GM21619 (cell line): ENCODE measurements around the gene RANBP17.

ENCODE experiments used
- ATAC-seq: cut with Tn5 transposase; IDR thresholded peaks from one replicate; pipeline ENCODE4 v1.9.1; 2021; ENCODE audit not compliant: unreplicated experiment

RANBP17 gene

GRCh38 chr5:171080186-171080938 lies 218.5 kb downstream of the RANBP17 start:
- no peak for ATAC-seq

- no peak for ATAC-seq
Observed at GRCh38 chr5:171081319-171081718, 219.5 kb downstream of the RANBP17 start.

GRCh38 chr5:171092194-171092593 lies 230.4 kb downstream of the RANBP17 start:
- ATAC-seq = no peak

GRCh38 chr5:171093598-171093997 lies 231.8 kb downstream of the RANBP17 start:
- no peak for ATAC-seq

GRCh38 chr5:171094356-171094755 lies 232.5 kb downstream of the RANBP17 start:
- no peak for ATAC-seq

DNA sequence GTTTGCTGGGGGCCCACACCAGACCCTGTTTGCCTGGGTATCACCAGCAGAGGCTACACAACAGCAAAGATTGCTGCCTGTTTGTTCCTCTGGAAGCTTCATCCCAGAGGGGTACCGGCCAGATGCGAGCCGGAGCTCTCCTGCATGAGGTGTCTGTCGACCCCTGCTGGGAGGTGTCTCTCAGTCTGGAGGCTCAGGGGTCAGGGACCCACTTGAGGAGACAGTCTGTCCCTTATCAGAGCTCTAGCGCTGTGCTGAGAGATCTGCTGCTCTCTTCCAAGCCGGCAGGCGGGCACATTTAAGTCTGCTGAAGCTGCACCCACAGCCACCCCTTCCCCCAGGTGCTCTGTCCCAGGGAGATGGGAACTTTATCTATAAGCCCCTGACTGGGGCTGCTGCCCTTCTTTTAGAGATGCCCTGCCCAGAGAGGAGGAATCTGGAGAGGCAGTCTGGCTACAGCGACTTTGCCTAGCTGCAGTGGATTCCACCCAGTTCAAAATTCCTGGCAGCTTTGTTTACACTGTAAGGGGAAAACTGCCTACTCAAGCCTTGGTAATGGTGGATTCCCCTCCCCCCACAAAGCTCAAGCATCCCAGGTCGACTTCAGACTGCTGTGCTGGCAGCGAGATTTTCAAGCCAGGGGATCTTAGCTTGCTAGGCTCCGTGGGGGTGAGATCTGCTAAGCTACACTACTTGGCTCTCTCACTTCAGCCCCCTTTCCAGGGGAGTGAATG lies 241.2 kb downstream of the RANBP17 start:
- no peak for ATAC-seq

DNA sequence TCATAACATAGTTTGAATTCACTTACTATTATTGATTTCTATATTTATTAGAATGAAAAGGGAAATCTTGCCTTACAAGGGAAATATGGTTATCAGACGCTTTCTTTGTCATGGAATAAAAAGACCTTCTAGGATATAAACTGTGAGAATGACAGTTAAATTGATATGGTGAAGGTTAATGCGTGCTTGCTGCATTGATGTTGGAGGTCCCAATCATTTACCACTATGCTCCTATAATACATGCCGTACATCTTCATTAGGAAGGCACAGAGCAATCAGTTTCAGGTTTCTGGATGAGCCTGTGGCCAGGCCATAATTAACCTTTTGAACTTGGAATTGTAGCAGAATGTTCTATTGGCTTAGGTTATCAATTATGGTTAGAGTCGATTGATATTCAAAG lies 245.9 kb downstream of the RANBP17 start:
- no peak for ATAC-seq

DNA sequence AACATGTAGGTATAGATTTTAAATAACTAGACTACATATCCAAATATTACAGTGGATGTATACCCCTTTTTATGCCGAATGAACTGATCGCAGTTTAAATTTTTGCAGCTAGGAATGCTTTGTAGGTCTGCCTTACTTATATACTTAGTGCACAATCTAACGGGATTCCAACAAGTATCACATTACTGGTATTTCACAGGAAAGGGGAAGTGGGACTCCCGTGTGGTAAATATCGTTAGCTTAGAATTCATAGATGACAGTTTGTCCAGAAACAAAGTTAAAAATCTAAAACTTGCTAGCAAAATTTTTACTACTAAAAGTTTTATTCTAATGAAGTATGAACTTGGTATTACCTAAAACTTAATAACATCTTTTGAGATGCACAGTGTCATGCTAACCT lies 253.7 kb downstream of the RANBP17 start:
- ATAC-seq = no peak

- no peak for ATAC-seq
Observed at GRCh38 chr5:171116719-171117118, 254.9 kb downstream of the RANBP17 start.

GRCh38 chr5:171120986-171121622 lies 259.3 kb downstream of the RANBP17 start:
- ATAC-seq = no peak

GRCh38 chr5:171121638-171122037 lies 259.8 kb downstream of the RANBP17 start:
- ATAC-seq = no peak

GRCh38 chr5:171122372-171122771 lies 260.6 kb downstream of the RANBP17 start:
- ATAC-seq = no peak

DNA sequence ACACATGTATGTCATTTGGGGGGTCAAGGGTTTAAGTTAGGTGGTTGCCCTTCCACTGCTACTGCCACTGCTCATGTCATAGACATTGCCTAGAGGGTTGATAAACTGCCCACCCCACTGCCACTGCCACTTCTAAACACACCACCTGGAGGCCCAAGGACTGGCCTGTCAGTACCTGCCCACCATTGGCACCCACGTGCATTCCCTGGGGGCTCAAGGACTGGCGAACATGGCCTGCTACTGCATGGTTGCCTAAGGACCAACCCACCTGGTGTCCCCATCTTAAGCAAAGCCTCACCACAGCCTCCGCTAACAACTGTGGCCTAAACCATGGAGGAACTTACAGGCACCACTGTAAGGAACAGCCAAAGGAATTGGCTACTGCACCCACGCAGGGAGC lies 261.6 kb downstream of the RANBP17 start:
- no peak for ATAC-seq

GRCh38 chr5:171127314-171127713 lies 265.5 kb downstream of the RANBP17 start:
- ATAC-seq = no peak

- no peak for ATAC-seq
Observed at GRCh38 chr5:171128136-171128535, 266.3 kb downstream of the RANBP17 start.

GRCh38 chr5:171129308-171129707 lies 267.5 kb downstream of the RANBP17 start:
- ATAC-seq = no peak

DNA sequence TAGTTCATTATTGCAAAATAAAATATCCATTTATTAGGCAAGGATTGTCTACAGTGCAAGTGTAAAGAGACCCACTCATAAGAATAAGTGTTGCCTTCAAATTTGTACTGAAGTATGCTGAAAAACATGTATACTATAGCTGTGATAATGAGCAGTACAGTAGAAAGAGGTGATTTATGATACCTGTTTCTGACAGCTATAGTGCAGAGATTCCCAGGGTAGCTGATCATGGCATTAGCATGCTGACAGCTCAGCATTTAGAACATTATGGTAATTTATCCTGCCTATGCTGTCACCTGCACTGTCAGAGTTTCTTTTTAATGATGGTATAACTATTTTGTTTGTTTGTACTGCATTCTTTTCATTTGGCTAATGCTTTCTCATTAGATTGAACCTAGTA lies 269.7 kb downstream of the RANBP17 start:
- no peak for ATAC-seq

- no peak for ATAC-seq
Observed at GRCh38 chr5:171137768-171138525, 276.1 kb downstream of the RANBP17 start.

DNA sequence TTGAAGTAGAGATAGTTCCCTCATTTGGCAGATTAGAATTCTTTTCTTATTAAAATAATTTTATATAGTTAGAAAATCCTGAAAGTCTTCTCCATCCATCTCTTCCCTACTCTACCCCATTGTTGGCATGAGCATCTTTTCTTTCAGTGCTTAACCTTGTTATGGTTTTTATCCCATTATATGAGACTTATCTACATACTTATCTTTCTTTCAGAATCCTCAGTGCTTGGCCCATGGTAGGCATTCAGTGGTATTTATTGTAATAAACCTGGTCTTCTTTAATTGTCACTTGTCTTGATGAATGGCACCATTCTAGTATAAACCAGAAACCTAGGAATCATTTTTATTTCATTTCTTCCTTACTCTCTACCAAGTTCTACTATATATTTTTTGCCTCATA lies 277.4 kb downstream of the RANBP17 start:
- no peak for ATAC-seq

DNA sequence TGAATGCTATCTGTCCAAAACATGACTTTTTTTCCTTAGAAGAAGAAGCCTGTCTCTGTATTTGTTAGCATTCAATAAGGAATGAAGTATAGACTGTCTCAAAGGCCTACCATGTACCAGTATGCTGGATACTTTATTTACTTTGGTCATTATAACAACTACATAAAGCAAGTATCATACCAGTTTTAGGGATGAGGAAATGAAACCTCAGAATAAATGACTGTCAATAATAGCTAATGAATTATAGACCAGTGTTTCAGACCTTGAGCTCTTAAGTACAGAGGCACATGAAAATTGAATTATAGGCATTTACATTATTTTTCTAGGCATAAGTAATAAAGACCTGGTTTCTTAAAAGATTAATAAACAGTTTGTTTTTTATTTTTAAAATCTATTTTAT lies 280.8 kb downstream of the RANBP17 start:
- ATAC-seq = no peak

GRCh38 chr5:171143171-171143570 lies 281.4 kb downstream of the RANBP17 start:
- ATAC-seq = no peak
